Glutamatergic neuron (in vitro differentiated cells): ENCODE data around the gene HPN. TPM values are rescaled to one million over a fixed set of nuclear protein-coding genes. Genes with fewer than 3 reads are reported as not detected.

Source experiments
- DNase-seq: peaks from one replicate; pipeline ENCODE4 v3.0.0; 2022
- H3K27ac Mint-ChIP-seq: one replicate; pipeline ENCODE4 v1.8.0; 2020; ENCODE audit warnings: mild to moderate bottlenecking, mixed read lengths, inconsistent platforms; ENCODE audit not compliant: unreplicated experiment
- H3K27me3 Mint-ChIP-seq: one replicate; pipeline ENCODE4 v1.8.0; 2020; ENCODE audit warnings: mild to moderate bottlenecking, moderate library complexity, mixed read lengths, inconsistent platforms; ENCODE audit not compliant: unreplicated experiment
- H3K36me3 Mint-ChIP-seq: one replicate; pipeline ENCODE4 v1.8.0; 2020; ENCODE audit warnings: mild to moderate bottlenecking, mixed read lengths, inconsistent platforms; ENCODE audit not compliant: unreplicated experiment
- H3K4me1 Mint-ChIP-seq: one replicate; pipeline ENCODE4 v1.8.0; 2020; ENCODE audit warnings: mild to moderate bottlenecking, low read depth, mixed read lengths, inconsistent platforms; ENCODE audit not compliant: unreplicated experiment
- H3K4me3 Mint-ChIP-seq: one replicate; pipeline ENCODE4 v1.8.0; 2020; ENCODE audit warnings: mild to moderate bottlenecking, mixed read lengths, inconsistent platforms; ENCODE audit not compliant: unreplicated experiment
- H3K9me3 Mint-ChIP-seq: one replicate; pipeline ENCODE4 v1.8.0; 2020; ENCODE audit warnings: mild to moderate bottlenecking, moderate library complexity, mixed read lengths, inconsistent platforms; ENCODE audit not compliant: unreplicated experiment
- total RNA-seq: library from RNA; stranded (reverse); fragmentation: NEBNext Ultra II Directional; extraction: Animal tissue kit (Norgen Biotek cat#: 25700); gene quantifications from one replicate; pipeline ENCODE4 v1.2.1, GENCODE V29; 2021; ENCODE audit not compliant: unreplicated experiment
- TF ChIP-seq, protein P1 (sequence below): fragments of 200-600 bp; sonication (generic); IDR thresholded peaks from one replicate; pipeline ENCODE4 v1.5.0; 2021; ENCODE audit not compliant: partially characterized antibody, unreplicated experiment

HPN gene
- total RNA-seq, 1 donor from 2014 or later = 0.29 TPM

DNA sequence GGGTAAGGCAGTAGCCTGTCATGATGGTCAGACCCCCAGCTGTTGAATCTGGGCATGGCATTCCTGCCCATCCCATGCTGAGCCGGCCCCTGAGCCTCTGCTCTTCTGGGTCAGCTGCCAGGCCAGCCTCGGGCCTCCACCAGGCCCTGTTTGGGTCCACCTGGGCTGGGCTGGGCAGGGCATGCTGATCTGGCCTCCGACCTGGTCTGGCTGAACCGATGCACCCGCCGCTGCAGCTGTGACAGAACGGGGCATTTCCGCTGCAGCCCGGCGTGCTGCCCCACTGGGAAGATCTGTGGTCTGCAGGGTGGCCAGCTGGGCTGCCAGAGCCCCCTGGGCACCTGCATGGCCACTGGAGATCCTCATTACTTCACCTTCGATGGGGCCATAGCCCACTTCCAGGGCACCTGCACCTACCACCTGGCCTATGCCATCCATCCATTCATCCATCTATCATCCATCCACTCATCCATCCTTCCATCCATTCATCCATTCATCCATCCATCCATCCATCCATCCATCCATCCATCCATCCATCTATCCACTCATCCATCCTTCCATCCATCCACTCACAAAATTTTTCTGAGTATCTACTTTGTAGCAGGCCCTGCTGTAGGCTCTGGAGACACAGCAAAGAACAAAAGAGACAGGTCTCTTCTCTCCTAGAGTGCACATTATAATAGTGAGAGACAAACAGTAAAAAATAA is 52.6 kb downstream of the HPN start:
- no peak overlapping the region for H3K4me3 Mint-ChIP-seq
- peaks cover 6% of the 10 kb centered on the region for H3K27me3 Mint-ChIP-seq
- H3K4me1 Mint-ChIP-seq = peaks cover 14% of the 10 kb centered on the region
- TF ChIP-seq, protein P1, sequence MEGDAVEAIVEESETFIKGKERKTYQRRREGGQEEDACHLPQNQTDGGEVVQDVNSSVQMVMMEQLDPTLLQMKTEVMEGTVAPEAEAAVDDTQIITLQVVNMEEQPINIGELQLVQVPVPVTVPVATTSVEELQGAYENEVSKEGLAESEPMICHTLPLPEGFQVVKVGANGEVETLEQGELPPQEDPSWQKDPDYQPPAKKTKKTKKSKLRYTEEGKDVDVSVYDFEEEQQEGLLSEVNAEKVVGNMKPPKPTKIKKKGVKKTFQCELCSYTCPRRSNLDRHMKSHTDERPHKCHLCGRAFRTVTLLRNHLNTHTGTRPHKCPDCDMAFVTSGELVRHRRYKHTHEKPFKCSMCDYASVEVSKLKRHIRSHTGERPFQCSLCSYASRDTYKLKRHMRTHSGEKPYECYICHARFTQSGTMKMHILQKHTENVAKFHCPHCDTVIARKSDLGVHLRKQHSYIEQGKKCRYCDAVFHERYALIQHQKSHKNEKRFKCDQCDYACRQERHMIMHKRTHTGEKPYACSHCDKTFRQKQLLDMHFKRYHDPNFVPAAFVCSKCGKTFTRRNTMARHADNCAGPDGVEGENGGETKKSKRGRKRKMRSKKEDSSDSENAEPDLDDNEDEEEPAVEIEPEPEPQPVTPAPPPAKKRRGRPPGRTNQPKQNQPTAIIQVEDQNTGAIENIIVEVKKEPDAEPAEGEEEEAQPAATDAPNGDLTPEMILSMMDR = no peak
- H3K9me3 Mint-ChIP-seq = peaks cover 2% of the 10 kb centered on the region
- no peak overlapping the region for H3K27ac Mint-ChIP-seq
- DNase-seq = no peak
- no peaks in the 10 kb centered on the region for H3K36me3 Mint-ChIP-seq

- Mint-ChIP-seq H3K4me3 (no peak overlapping the region), H3K4me1 (peaks cover 14% of the 10 kb centered on the region), H3K27ac (no peak overlapping the region), H3K27me3 (peaks cover 6% of the 10 kb centered on the region), H3K9me3 (peaks cover 2% of the 10 kb centered on the region), H3K36me3 (no peaks in the 10 kb centered on the region)
- TF ChIP-seq, protein P1 = no peak
- no peak for DNase-seq
These were observed 53.1 kb downstream of the HPN start for GRCh38 chr19:35094656-35095055.

DNA sequence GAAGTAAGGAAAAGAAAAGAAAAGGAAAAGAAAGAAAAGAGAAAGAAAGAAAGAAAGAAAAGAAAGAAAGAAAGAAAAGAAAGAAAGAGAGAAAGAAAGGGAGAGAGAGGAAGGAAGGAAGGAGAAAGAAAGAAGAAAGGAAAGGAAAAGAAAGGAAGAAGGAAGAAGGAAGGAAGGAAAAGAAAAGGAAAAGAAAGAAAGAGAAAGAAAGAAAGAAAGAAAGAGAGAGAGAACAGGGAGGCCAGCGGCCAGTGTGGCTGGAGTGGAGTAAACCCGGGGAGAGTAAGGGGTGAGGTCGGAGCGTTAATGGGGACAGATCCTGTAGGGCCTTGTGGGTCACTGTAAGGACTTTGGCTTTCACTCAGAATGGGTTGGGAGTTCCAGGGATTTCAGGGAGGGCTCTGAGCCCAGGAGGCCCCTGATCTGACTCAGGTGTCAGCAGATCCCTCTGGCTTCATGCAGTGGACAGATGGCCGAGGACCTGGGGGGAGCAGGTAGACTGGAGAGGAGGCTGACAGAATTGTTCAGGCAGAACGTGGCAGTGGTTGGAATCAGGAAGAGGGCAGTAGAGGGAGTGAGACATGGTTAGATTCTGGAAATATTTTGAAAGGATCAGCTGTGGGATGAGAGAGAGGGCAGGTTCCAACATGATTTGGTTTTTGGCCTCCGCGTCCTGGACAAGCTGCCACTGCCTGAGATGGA is 54.3 kb downstream of the HPN start:
- peaks cover 10% of the 10 kb centered on the region for H3K4me1 Mint-ChIP-seq
- H3K4me3 Mint-ChIP-seq = peak overlapping the region; percentile 14
- peaks cover 2% of the 10 kb centered on the region for H3K9me3 Mint-ChIP-seq
- H3K36me3 Mint-ChIP-seq = no peaks in the 10 kb centered on the region
- peaks cover 6% of the 10 kb centered on the region for H3K27me3 Mint-ChIP-seq
- peak overlapping the region; percentile 45 for H3K27ac Mint-ChIP-seq
- no peak for DNase-seq
- TF ChIP-seq, protein P1 = no peak

- peaks cover 5% of the 10 kb centered on the region for H3K9me3 Mint-ChIP-seq
- no peak overlapping the region for H3K4me3 Mint-ChIP-seq
- H3K27me3 Mint-ChIP-seq = peaks cover 6% of the 10 kb centered on the region
- no peak overlapping the region for H3K27ac Mint-ChIP-seq
- DNase-seq = no peak
- no peaks in the 10 kb centered on the region for H3K36me3 Mint-ChIP-seq
- TF ChIP-seq, protein P1 = no peak
- peaks cover 10% of the 10 kb centered on the region for H3K4me1 Mint-ChIP-seq
These were observed 57.0 kb downstream of the HPN start for GRCh38 chr19:35098413-35099049.
